ENCODE measurements around the gene PRKCE.

PRKCE gene

GRCh38 chr2:46051085-46051484 is 399.6 kb downstream of the PRKCE start:
- no peak for DNase-seq (ENCODE audit: low read depth)

GRCh38 chr2:46053564-46053963 is 402.1 kb downstream of the PRKCE start:
- no peak for DNase-seq (ENCODE audit: low read depth)

- no peak for DNase-seq (ENCODE audit: low read depth)
Observed at GRCh38 chr2:46056541-46056940, 405.1 kb downstream of the PRKCE start.

- no peak for DNase-seq (ENCODE audit: low read depth)
Observed at GRCh38 chr2:46058140-46058539, 406.7 kb downstream of the PRKCE start.

- peak; percentile 17 for DNase-seq (ENCODE audit: low read depth)
Observed at GRCh38 chr2:46062637-46063412, 411.4 kb downstream of the PRKCE start.

- no peak for DNase-seq (ENCODE audit: low read depth)
Observed at GRCh38 chr2:46064396-46064795, 412.9 kb downstream of the PRKCE start.

- no peak for DNase-seq (ENCODE audit: low read depth)
Observed at GRCh38 chr2:46065152-46065551, 413.7 kb downstream of the PRKCE start.

- no peak for DNase-seq (ENCODE audit: low read depth)
Observed at GRCh38 chr2:46066116-46066515, 414.6 kb downstream of the PRKCE start.

- DNase-seq (ENCODE audit: low read depth), result no peak
Observed at GRCh38 chr2:46066601-46067000, 415.1 kb downstream of the PRKCE start.

- DNase-seq (ENCODE audit: low read depth), result no peak
Observed at GRCh38 chr2:46067062-46067461, 415.6 kb downstream of the PRKCE start.

- DNase-seq (ENCODE audit: low read depth), result no peak
Observed at GRCh38 chr2:46067501-46068305, 416.2 kb downstream of the PRKCE start.

GRCh38 chr2:46068636-46069035 is 417.2 kb downstream of the PRKCE start:
- no peak for DNase-seq (ENCODE audit: low read depth)

GRCh38 chr2:46071074-46071473 is 419.6 kb downstream of the PRKCE start:
- no peak for DNase-seq (ENCODE audit: low read depth)

- DNase-seq (ENCODE audit: low read depth), result no peak
Observed at GRCh38 chr2:46072101-46072820, 420.8 kb downstream of the PRKCE start.

- no peak for DNase-seq (ENCODE audit: low read depth)
Observed at GRCh38 chr2:46073540-46074046, 422.1 kb downstream of the PRKCE start.

GRCh38 chr2:46074501-46074900 is 423.0 kb downstream of the PRKCE start:
- no peak for DNase-seq (ENCODE audit: low read depth)

GRCh38 chr2:46075848-46076247 is 424.4 kb downstream of the PRKCE start:
- DNase-seq (ENCODE audit: low read depth), result no peak

- DNase-seq (ENCODE audit: low read depth), result no peak
Observed at GRCh38 chr2:46076251-46076650, 424.8 kb downstream of the PRKCE start.

- DNase-seq (ENCODE audit: low read depth), result no peak
Observed at GRCh38 chr2:46076875-46077274, 425.4 kb downstream of the PRKCE start.

- DNase-seq (ENCODE audit: low read depth), result no peak
Observed at GRCh38 chr2:46077522-46078107, 426.1 kb downstream of the PRKCE start.

GRCh38 chr2:46079985-46080560 is 428.6 kb downstream of the PRKCE start:
- DNase-seq (ENCODE audit: low read depth), result no peak
